DOHH2 (cell line): ENCODE measurements around the gene ECE1.

Source experiments
- H3F3A ChIP-seq: fragments of 200-600 bp; sonication (generic), shearing (Covaris generic); 2 replicates; pipeline ENCODE4 v1.6.0; 2016; ENCODE audit warnings: antibody characterized with exemption, mild to moderate bottlenecking; ENCODE audit not compliant: control insufficient read depth, insufficient read depth
- H3K27ac ChIP-seq: fragments of 200-600 bp; sonication (generic); 2 replicates; pipeline ENCODE4 v1.5.1; 2014; ENCODE audit warnings: low read depth, mild to moderate bottlenecking, low read length, moderate library complexity
- H3K27me3 ChIP-seq: fragments of 200-600 bp; sonication (generic); 2 replicates; pipeline ENCODE4 v1.6.1; 2014; ENCODE audit warnings: mild to moderate bottlenecking, low read length, mixed read lengths; ENCODE audit not compliant: control insufficient read depth
- H3K36me3 ChIP-seq: fragments of 200-600 bp; sonication (generic); 2 replicates; pipeline ENCODE4 v1.6.1; 2014; ENCODE audit warnings: mild to moderate bottlenecking, low read length, moderate library complexity, mixed read lengths; ENCODE audit not compliant: control insufficient read depth
- H3K4me1 ChIP-seq: fragments of 200-600 bp; sonication (generic); 2 replicates; pipeline ENCODE4 v1.6.1; 2014; ENCODE audit warnings: mild to moderate bottlenecking, low read length, mixed read lengths; ENCODE audit not compliant: control insufficient read depth
- H3K4me2 ChIP-seq: fragments of 200-600 bp; sonication (generic); 2 replicates; pipeline ENCODE4 v1.6.0; 2014; ENCODE audit warnings: mild to moderate bottlenecking, low read length, moderate library complexity
- H3K4me3 ChIP-seq: fragments of 200-600 bp; sonication (generic); 2 replicates; pipeline ENCODE4 v1.5.1; 2014; ENCODE audit warnings: mild to moderate bottlenecking, low read length, mixed read lengths
- H3K79me2 ChIP-seq: fragments of 200-600 bp; sonication (generic); 2 replicates; pipeline ENCODE4 v1.6.1; 2014; ENCODE audit warnings: mild to moderate bottlenecking, low read length, mixed read lengths; ENCODE audit not compliant: control insufficient read depth
- H3K9me2 ChIP-seq: fragments of 200-600 bp; sonication (generic); replicated peaks from 2 replicates; pipeline ENCODE4 v1.6.1; 2014; ENCODE audit warnings: mild to moderate bottlenecking, low read length, mixed read lengths; ENCODE audit not compliant: control insufficient read depth
- H3K9me3 ChIP-seq: fragments of 200-600 bp; sonication (generic); 2 replicates; pipeline ENCODE4 v1.6.1; 2014; ENCODE audit warnings: antibody characterized with exemption, low read length, mixed read lengths; ENCODE audit not compliant: control insufficient read depth, insufficient read depth
- H4K20me1 ChIP-seq: fragments of 200-600 bp; sonication (generic); 2 replicates; pipeline ENCODE4 v1.6.0; 2014; ENCODE audit warnings: low read depth, mild to moderate bottlenecking, antibody characterized with exemption, low read length, moderate library complexity; ENCODE audit not compliant: control insufficient read depth, insufficient read depth
- EZH2phosphoT487 ChIP-seq: fragments of 200-600 bp; sonication (generic); IDR thresholded peaks from 2 replicates; pipeline ENCODE4 v1.6.1; 2017; ENCODE audit warnings: borderline replicate concordance, mild to moderate bottlenecking, antibody characterized with exemption, low read length, moderate library complexity, mixed read lengths
- TF ChIP-seq, protein P1 (sequence below): fragments of 200-600 bp; sonication (generic); IDR thresholded peaks from one replicate; pipeline ENCODE4 v1.5.1; 2014; ENCODE audit warnings: antibody characterized with exemption, mild to moderate bottlenecking, low read depth, low read length; ENCODE audit not compliant: poor library complexity, severe bottlenecking

Gene ECE1

DNA sequence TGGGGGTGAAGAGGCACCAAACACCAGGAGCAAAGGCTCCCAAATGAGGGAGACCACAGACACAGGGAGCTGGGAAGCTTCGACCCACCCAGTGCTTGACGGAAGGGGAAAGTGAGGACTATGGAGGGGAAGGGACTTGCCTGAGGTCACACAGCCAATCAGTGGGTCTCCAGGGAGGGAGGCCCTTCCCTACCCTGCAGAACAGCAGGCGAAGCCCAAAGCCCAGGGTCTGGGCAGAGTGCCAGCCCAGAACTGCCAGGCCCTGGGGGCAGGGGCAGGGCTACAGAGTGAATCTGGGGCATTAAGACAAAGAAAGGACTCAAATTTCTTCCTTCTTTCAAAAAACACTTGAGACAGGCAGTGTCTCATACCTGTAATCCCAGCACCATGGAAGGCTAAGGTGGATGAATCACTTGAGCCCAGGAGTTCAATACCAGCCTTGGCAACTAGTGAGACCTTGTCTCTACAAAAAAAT, 45.5 kb upstream of the ECE1 start:
- no peaks in the 10 kb centered on the region for H3K36me3 ChIP-seq
- no peak overlapping the region for H3K27ac ChIP-seq
- H3K4me3 ChIP-seq = no peak overlapping the region
- H3F3A ChIP-seq = peaks cover 6% of the 10 kb centered on the region; the same call in 1 of the 2 replicates
- peaks cover 25% of the 10 kb centered on the region for H3K27me3 ChIP-seq
- no peaks in the 10 kb centered on the region for H3K79me2 ChIP-seq
- H3K4me1 ChIP-seq = peaks cover 50% of the 10 kb centered on the region
- H3K9me3 ChIP-seq = no peaks in the 10 kb centered on the region
- no peaks in the 10 kb centered on the region for H3K9me2 ChIP-seq
- no peaks in the 10 kb centered on the region for H4K20me1 ChIP-seq
- no peak for TF ChIP-seq EZH2phosphoT487
- TF ChIP-seq, protein P1, sequence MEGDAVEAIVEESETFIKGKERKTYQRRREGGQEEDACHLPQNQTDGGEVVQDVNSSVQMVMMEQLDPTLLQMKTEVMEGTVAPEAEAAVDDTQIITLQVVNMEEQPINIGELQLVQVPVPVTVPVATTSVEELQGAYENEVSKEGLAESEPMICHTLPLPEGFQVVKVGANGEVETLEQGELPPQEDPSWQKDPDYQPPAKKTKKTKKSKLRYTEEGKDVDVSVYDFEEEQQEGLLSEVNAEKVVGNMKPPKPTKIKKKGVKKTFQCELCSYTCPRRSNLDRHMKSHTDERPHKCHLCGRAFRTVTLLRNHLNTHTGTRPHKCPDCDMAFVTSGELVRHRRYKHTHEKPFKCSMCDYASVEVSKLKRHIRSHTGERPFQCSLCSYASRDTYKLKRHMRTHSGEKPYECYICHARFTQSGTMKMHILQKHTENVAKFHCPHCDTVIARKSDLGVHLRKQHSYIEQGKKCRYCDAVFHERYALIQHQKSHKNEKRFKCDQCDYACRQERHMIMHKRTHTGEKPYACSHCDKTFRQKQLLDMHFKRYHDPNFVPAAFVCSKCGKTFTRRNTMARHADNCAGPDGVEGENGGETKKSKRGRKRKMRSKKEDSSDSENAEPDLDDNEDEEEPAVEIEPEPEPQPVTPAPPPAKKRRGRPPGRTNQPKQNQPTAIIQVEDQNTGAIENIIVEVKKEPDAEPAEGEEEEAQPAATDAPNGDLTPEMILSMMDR = no peak
- peak overlapping the region; percentile 72 for H3K4me2 ChIP-seq

- no peaks in the 10 kb centered on the region for H3K9me3 ChIP-seq
- no peak for TF ChIP-seq EZH2phosphoT487
- TF ChIP-seq, protein P1 = no peak
- no peaks in the 10 kb centered on the region for H4K20me1 ChIP-seq
- no peak overlapping the region for H3K27ac ChIP-seq
- H3K27me3 ChIP-seq = peaks cover 25% of the 10 kb centered on the region
- H3K36me3 ChIP-seq = no peaks in the 10 kb centered on the region
- peak overlapping the region; percentile 72 for H3K4me2 ChIP-seq
- H3K9me2 ChIP-seq = no peaks in the 10 kb centered on the region
- H3K79me2 ChIP-seq = no peaks in the 10 kb centered on the region
- H3K4me1 ChIP-seq = peaks cover 50% of the 10 kb centered on the region
- H3K4me3 ChIP-seq = peak overlapping the region; percentile 57
- peaks cover 6% of the 10 kb centered on the region; the same call in 1 of the 2 replicates for H3F3A ChIP-seq
Observed at GRCh38 chr1:21335088-21335691, 44.9 kb upstream of the ECE1 start.

GRCh38 chr1:21334214-21335087, 44.2 kb upstream of the ECE1 start:
- Histone ChIP-seq H3K4me3 (peak overlapping the region; percentile 57), H3K9me3 (no peaks in the 10 kb centered on the region), H3K4me2 (peak overlapping the region; percentile 72), H3K36me3 (no peaks in the 10 kb centered on the region), H3K27ac (no peak overlapping the region), H3K9me2 (no peaks in the 10 kb centered on the region), H3K27me3 (peaks cover 25% of the 10 kb centered on the region), H3K4me1 (peaks cover 54% of the 10 kb centered on the region), H3K79me2 (no peaks in the 10 kb centered on the region), H3F3A (peaks cover 6% of the 10 kb centered on the region; the same call in 1 of the 2 replicates), H4K20me1 (no peaks in the 10 kb centered on the region)
- TF ChIP-seq, protein P1 = peak; percentile 81
- TF ChIP-seq EZH2phosphoT487 = no peak
